NCI-H2107 (cell line): ENCODE measurements around the gene C9orf43.
"Not testable (repeated sequence)": the region's sequence is repeated elsewhere in the genome, so short reads cannot be mapped to it uniquely, and the experiment has no call there.

Experiments
- DNase-seq: peaks from one replicate; lab custom pipeline; 2025; lab: John Stamatoyannopoulos, UW

C9orf43 gene

DNA sequence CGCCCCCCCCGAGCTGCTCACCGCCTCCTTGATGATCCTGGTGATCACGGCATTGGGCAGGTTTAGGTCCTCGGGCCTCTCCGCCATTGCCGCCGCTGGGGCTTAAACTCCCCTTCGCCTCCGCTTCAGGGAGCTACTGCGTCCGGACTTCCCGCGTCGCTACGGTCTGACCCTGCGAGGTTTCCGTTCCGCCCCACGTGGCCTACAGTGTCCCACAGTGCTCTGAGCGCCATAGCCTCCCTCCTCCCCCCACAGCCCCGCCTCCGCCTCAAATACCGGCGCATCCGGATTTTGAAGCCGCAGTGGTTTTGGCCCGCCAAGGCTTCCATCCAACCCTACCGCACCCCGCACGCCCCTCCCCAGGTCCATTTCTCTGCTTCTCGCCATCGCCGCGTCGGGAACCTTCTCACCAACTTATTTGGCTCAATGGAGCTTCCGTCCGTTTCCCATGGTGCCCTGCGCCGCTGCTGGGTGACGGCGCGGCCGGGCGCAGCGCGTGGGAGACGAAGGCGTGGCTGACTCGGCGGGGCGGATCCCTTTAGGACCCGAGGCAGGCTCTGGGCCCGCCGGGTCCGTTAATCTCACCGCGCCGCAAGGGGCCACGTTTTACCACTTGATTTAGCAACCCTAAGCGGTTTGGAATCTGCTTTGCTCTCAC, at the start of gene C9orf43, which contains the start of gene POLE3:
C9orf43 (plus strand) TSS at position 541 of the 658 bp plus-strand sequence. CDS start 2,747 bp downstream, outside the sequence.
POLE3 (minus strand) TSS at position 469 of the 658 bp plus-strand sequence; CDS start at position 87, 382 bp downstream.
- DNase-seq, result peak; percentile 86

- DNase-seq, result no peak
Observed at GRCh38 chr9:113361304-113362018, 49.1 kb upstream of the C9orf43 start.

GRCh38 chr9:113363336-113363735, 47.2 kb upstream of the C9orf43 start:
- DNase-seq, result no peak

DNA sequence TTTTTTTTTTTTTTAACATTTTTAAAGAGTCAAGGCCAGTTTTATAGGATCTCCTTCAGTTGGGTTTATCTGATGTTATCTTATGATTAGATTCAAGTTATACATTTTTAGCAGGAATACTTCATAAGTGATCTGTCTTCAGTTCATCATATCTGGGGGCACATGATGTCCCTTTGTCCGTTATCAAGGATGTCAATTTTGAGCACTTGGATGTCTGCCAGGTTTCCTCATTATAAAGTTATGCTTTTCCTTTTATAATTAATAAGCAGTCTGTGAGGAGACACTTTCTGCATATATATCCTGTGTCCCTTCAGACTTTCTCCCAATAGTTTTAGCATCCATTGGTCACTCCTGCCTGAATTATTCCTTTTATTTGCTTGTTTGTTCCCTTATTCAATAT, 45.6 kb upstream of the C9orf43 start:
- DNase-seq, result no peak

DNA sequence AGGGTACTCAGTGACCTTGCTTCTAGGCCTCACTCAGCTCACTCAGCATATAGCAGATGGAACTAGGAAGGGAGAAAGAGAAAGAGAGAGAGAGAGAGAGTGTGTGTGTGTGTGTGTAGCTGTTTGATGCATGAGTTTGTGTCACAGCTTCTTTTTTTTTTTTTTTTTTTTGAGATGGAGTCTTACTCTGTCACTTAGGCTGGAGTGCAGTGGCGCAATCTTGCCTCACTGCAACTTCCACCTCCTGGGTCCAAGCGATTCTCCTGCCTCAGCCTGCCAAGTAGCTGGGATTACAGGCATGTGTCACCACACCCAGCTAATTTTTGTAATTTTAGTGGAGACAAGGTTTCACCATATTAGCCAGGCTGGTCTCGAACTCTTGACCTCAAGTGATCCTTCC, 44.9 kb upstream of the C9orf43 start:
- DNase-seq, result not testable (repeated sequence)

DNA sequence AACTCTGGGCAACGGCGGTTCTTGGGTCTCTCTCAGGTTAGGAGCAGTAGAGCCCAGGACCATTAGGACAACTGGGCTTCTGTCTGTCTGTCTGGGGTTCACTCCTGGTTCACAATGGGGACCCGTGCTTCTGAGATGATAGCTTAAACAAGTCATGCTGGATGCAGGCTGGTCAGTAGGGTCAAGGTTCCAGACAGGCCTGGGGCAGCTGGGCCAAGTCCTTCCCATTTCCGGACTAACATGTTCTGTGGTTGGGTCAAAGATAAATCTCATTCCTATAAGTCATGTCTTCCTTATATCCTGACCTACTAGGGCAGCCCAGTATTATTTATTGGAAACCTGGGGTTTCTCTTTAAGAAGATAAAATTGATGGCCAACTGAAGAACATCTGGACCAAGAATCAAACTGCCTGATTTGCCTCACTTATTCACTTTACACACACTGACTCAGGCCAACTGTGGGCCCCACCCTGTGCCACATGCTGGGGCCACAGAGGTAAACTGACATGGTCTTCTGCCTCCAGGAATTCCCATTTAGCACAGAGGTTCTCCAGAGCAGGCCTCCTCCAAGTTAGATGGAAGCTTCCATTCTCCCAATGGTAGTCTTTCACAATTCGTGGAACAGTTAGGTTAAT, 42.1 kb upstream of the C9orf43 start:
- DNase-seq, result no peak

- no peak for DNase-seq
Observed at GRCh38 chr9:113368982-113369854, 41.3 kb upstream of the C9orf43 start.

- DNase-seq, result no peak
Observed at GRCh38 chr9:113369855-113370140, 40.7 kb upstream of the C9orf43 start.

GRCh38 chr9:113370806-113371325, 39.7 kb upstream of the C9orf43 start:
- DNase-seq, result no peak

DNA sequence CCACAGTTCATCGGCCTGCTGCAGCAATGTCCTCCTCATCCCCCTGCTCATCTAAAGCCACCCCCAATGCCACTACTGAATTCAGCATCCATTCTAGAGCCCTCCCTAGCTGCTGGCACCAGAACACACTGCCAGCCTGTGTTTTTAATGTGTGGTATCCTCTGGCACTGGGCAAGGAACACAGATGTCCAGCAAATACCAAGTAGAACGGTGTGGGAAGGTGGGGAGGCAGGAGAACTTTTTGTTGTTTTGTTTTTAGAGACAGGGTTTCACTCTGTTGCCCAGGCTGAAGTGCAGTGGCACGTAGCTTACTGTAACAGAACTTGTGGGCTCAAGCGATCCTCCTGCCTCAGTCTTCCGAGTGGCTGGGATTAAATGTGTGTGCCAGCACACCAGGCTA, 38.5 kb upstream of the C9orf43 start:
- DNase-seq, result no peak

DNA sequence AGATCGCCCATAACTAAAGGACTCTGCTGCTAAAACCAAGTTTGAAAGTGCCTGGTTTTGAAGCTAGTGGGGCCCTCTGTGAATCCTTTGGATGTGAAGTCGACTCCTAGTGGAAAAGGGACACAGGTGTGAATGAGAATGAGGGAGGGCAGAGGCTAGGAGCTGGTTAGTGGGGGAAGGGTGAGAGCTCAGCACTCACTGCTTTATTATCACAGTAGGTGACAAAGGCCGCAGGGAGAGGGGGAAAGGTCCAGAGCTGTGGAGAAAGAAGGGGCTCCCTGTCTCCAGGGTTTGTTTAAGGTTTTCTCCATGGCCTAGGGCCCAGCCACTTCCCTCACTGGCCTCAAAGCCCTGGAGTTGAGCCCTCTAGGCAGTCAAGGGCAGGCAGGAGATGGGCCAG, 37.3 kb upstream of the C9orf43 start:
- no peak for DNase-seq

GRCh38 chr9:113373676-113374392, 36.7 kb upstream of the C9orf43 start:
- no peak for DNase-seq

GRCh38 chr9:113375057-113376023, 35.2 kb upstream of the C9orf43 start:
- no peak for DNase-seq

DNA sequence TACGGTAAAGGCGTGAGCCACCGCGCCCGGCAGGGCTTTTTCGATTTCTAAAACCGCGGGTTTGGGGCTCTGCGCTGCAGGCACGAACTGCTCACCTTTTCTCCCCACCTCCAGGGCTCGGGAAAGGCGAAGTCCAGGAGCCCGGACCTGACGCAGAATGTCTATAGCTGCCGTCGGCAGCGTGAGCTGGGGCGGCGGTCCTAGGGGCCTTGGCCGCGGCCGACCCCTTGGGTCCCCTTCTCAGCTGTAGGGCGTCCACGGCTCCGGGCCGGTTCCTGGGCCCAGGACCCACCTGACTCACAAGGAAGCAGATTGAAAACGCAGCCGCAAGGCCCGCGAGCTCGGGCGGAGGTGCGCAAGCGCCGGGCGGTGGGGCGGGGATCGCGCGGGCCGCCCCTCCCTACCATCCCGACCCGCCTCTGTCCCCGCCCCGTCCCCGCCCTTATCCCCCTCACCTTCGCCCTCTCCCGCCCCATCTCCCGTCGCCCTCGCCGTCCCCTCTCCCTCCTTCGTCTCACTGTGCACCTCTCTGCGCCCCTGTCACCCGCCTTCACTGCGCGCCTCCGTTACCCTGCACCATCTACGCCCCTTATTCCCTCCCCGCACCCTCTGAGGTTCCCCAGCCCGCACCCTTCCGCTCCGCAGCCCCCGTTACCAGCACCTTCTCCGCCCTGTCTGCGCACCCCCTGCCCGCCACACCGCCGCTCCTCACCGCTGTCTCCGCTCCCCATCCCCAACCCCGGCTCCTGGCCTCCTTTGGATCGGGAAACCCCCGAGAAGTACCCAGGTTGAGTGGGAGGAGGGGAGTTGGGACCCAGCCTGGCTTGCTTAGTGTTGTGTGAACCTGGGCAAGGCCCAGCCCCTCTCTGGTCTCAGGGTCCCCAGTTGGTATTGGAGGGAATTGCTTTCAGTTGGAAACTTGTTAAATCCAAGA, 33.6 kb upstream of the C9orf43 start, which contains the start of gene HDHD3:
HDHD3 (minus strand) TSS at position 353 of the 934 bp plus-strand sequence. CDS start 2,632 bp downstream, outside the sequence.
- peak; percentile 52 for DNase-seq

DNA sequence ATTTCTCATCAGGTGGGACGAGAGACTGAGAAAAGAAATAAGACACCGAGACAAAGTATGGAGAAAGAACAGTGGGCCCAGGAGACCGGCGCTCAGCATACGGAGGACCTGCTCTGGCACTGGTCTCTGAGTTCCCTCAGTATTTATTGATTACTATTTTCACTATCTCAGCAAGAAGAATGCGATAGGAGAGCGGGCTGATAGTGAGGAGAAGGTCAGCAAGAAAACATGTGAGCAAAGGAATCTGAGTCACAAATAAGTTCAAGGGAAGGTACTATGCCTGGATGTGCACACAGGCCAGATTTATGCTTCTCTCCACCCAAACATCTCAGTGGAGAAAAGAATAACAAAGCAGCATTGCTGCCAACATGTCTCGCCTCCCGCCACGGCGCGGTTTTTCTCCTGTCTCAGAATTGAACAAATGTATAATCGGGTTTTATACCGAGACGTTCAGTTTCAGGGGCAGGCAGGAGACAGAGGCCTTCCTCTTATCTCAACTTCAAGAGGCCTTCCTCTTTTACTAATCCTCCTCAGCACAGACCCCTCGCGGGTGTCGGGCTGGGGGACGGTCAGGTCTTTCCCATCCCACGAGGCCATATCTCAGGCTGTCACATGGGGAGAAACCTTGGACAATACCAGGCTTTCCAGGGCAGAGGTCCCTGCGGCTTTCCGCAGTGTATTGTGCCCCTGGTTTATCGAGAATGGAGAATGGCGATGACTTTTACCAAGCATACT, 31.3 kb upstream of the C9orf43 start:
- DNase-seq, result not testable (repeated sequence)

- DNase-seq, result not testable (repeated sequence)
Observed at GRCh38 chr9:113379829-113380210, 30.7 kb upstream of the C9orf43 start.

- no peak for DNase-seq
Observed at GRCh38 chr9:113380869-113381378, 29.6 kb upstream of the C9orf43 start.

DNA sequence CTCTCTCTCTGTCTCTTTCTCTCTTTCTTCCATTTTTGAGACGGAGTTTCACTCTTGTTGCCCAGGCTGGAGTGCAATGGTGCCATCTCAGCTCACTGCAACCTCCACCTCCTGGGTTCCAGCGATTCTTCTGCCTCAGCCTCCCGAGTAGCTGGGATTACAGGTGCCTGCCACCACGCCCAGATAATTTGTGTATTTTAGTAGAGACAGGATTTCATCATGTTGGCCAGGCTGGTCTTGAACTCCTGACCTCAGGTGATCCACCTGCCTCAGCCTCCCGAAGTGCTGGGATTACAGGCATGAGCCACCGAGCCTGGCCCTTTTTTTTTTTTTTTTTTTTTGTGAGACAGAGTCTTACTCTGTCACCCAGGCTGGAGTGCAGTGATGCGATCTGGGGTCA, 29.1 kb upstream of the C9orf43 start:
- DNase-seq, result not testable (repeated sequence)
